A673 (cell line): ENCODE results near the gene HOMER1.

ENCODE experiments used
- EZH2 ChIP-seq: fragments of 200-600 bp; sonication (generic); IDR thresholded peaks from 2 replicates; pipeline ENCODE4 v1.6.1; 2017; ENCODE audit warnings: borderline replicate concordance, low read depth, mild to moderate bottlenecking, mixed read lengths, antibody characterized with exemption, low read length; ENCODE audit not compliant: poor library complexity, severe bottlenecking
- TF ChIP-seq, protein P1 (sequence below): fragments of 300-800, 200-600 bp; sonication (generic); conservative IDR thresholded peaks from 2 replicates; pipeline ENCODE4 v1.5.1; 2017; ENCODE audit warnings: low read depth, mild to moderate bottlenecking, antibody characterized with exemption, low read length, moderate library complexity, mixed read lengths

DNA sequence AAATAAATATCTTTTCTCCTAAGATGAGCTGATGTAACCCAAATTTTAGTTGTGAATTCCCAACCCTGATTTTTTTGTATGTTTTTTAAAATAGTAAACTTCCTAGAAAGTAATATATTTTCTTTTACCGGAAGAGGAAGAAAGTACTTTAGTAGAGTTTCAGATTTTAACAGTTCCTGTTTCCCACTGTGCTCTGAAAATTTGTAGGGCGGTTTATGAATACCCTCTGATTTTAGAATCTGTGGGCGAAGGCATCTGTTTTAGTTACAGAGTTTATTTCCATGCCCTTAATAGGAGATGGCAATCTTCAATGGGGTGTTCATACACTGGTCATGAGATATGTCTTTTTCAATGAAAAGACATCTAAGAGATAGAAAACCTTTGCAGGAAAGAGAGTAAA is 3.7 kb upstream of the HOMER1 start:
- TF ChIP-seq, protein P1, sequence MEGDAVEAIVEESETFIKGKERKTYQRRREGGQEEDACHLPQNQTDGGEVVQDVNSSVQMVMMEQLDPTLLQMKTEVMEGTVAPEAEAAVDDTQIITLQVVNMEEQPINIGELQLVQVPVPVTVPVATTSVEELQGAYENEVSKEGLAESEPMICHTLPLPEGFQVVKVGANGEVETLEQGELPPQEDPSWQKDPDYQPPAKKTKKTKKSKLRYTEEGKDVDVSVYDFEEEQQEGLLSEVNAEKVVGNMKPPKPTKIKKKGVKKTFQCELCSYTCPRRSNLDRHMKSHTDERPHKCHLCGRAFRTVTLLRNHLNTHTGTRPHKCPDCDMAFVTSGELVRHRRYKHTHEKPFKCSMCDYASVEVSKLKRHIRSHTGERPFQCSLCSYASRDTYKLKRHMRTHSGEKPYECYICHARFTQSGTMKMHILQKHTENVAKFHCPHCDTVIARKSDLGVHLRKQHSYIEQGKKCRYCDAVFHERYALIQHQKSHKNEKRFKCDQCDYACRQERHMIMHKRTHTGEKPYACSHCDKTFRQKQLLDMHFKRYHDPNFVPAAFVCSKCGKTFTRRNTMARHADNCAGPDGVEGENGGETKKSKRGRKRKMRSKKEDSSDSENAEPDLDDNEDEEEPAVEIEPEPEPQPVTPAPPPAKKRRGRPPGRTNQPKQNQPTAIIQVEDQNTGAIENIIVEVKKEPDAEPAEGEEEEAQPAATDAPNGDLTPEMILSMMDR, result no peak
- TF ChIP-seq EZH2, result no peak
